Urinary bladder (tissue), 4 donors: ENCODE results near the gene SNTN. TPM values are rescaled to one million over a fixed set of nuclear protein-coding genes. Genes with fewer than 3 reads are reported as not detected.
A peak's percentile ranks its signal among the peaks of the same experiment; 100 is the strongest.

ENCODE experiments used
- DNase-seq: peaks from one replicate; pipeline ENCODE4 v3.0.0-alpha.2; 2015; ENCODE audit errors: extremely low spot score
- H3K27ac ChIP-seq: one replicate; pipeline ENCODE4 v1.5.1; 2013; ENCODE audit warnings: low read depth, mild to moderate bottlenecking, moderate library complexity
- H3K36me3 ChIP-seq: one replicate; pipeline ENCODE4 v1.6.1; 2013; ENCODE audit warnings: mild to moderate bottlenecking, moderate library complexity; ENCODE audit not compliant: insufficient read depth
- H3K4me1 ChIP-seq: one replicate; pipeline ENCODE4 v1.6.1; 2013; ENCODE audit warnings: mild to moderate bottlenecking, moderate library complexity; ENCODE audit not compliant: insufficient read depth
- H3K4me3 ChIP-seq: one replicate; pipeline ENCODE4 v1.5.1; 2013; ENCODE audit warnings: low read depth, low read length
- WGBS: extraction: QIAGEN DNeasy Blood & Tissue Kit; methylation state at CpG from one replicate; pipeline ENCODE4 v1.1.7; 2013; 5-methylcytosine and 5-hydroxymethylcytosine counted together
- polyA plus RNA-seq: library from polyadenylated mRNA; stranded (reverse); fragments of 200-250 nt; gene quantifications from one replicate; pipeline ENCODE4 v1.2.3, GENCODE V29; 2013
- total RNA-seq: library from RNA; depleted of rRNA; stranded (reverse); fragments of >200 nt; gene quantifications from one replicate; pipeline ENCODE4 v1.2.3, GENCODE V29; 2014
- donor health status: healthy with polysubstance abuse.
- donor health status: healthy.

The SNTN gene
- total RNA-seq (not detected), polyA plus RNA-seq (not detected)

DNA sequence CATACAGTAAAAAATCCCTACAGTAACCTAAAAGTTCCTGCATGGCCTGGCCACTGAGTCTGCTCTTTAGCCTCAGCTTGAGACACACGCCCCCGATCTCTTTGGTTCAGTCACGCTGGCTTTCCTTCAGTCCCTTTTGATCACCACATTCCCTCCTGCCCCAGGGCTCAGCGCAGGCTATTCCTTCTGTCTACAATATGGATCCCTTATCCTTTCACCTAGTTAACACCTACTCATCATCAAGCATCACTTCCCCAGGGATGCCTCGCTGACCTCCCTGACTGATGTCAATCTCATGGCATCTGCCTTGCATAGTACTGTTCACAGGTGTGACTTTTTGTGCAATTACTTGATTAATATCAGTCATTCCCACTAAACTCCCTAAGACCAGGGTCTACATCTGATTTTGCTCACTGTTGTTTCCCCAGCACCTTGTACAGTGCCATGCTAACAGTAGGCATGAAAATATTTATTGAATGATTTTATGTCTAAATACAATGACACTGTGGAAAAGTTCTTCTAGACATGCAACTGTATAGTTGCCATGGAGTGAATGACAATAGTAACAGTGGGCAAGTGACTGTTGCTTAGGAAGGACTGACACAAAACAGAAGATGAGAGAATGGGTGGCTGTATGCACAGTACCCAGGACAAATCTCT lies at the start of gene SNTN:
Gene SNTN (plus strand): TSS at position 610 of the 660 bp plus-strand sequence. CDS start 13 bp downstream, at position 623.
- 72% methylated on average over 5 of the region's 5 CpGs for WGBS
- H3K27ac ChIP-seq: no peak within 1 kb of the TSS

DNA sequence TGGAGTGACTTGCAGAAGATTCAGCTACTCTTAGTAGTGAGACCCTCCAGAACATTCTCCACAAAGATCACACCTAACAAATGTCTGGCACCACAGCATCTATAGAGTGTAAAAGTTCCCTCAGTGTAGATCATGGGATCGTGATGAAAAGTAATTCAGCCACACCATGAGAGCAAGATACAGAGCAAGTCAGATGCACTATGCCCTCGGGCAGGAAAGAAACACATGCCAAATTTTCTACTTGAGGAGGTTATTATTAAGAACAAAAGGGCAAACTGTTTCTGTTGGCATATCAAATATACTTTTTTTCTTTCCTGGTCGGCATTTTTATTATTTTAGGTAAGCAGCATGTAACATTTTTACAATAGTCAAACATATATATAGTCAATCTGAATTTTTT lies 44.8 kb upstream of the SNTN start:
- Histone ChIP-seq H3K36me3 (no peaks in the 10 kb centered on the region), H3K4me3 (no peak overlapping the region), H3K4me1 (no peaks in the 10 kb centered on the region), H3K27ac (no peak overlapping the region)
- DNase-seq: no peak
- WGBS: 61% methylated on average over 3 of the region's 3 CpGs

More for the DNA sequence above, at the start of gene SNTN:
- Histone ChIP-seq H3K4me3 (no peak within 1 kb of the TSS), H3K4me1 (no peaks in the 10 kb centered on the region), H3K36me3 (no peaks in the 10 kb centered on the region)
- no peak for DNase-seq

DNA sequence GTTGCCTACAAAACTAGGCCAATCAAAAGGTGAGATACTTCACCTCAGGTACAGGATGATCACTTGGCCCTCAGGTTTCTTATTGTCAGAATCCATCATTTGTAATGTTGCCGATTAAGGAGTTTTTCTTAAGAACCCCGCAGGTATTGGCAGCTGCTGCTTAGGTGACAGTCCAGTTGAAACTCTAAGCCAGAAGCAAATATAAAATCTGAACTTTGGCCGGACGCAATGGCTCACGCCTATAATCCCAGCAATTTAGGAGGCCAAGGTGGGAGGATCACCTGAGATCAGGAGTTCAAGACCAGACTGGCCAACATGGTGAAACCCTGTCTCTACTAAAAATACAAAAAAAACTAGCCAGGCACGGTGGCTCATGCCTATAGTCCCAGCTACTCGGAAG lies 43.1 kb upstream of the SNTN start:
- Histone ChIP-seq H3K4me1 (no peaks in the 10 kb centered on the region), H3K27ac (no peak overlapping the region), H3K4me3 (no peak overlapping the region), H3K36me3 (no peaks in the 10 kb centered on the region)
- 87% methylated on average over 7 of the region's 7 CpGs for WGBS
- no peak for DNase-seq

DNA sequence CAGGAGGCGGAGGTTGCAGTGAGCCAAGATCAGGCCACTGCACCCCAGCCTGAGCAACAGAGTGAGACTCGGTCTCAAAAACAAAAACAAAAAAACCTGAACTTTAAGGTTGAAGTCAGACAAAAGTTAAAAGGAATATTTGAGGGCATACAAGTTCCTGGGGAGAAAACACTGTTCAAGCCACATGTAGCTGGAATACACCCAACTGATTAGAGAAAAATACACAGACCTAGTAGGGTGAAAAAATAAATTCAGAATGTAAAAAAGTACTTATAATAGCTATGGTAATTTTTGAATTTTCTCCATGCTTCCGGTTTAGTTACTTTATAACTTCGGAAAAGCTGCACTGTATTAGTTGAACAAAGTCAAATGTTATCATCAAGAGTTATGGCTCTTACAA lies 42.6 kb upstream of the SNTN start:
- no peaks in the 10 kb centered on the region for H3K36me3 ChIP-seq
- H3K27ac ChIP-seq: no peak overlapping the region
- no peak overlapping the region for H3K4me3 ChIP-seq
- 89% methylated on average over 4 of the region's 4 CpGs for WGBS
- no peak for DNase-seq
- H3K4me1 ChIP-seq: no peaks in the 10 kb centered on the region

DNA sequence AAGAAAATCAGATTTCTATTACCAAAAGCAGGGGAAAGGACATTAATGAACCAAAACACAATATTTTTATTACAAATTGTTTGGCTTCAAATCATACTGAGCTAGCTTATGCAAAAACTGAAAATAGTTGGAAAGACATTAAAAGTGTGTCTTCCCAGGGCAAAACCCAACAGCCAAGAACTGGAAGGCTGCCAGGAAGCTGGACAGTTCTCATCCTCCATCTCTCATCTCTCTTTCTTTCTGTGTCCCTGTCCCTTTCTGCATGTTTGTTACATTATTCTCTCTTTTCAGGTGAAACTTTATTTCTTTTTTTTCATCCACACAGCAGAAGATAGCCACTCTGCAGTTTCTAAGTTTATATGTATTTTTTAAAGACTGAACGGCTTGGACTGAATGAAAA lies 41.1 kb upstream of the SNTN start:
- H3K27ac ChIP-seq: no peak overlapping the region
- DNase-seq: no peak
- H3K4me3 ChIP-seq: no peak overlapping the region
- 87% methylated on average over 1 of the region's 1 CpG for WGBS
- no peaks in the 10 kb centered on the region for H3K4me1 ChIP-seq
- no peaks in the 10 kb centered on the region for H3K36me3 ChIP-seq

DNA sequence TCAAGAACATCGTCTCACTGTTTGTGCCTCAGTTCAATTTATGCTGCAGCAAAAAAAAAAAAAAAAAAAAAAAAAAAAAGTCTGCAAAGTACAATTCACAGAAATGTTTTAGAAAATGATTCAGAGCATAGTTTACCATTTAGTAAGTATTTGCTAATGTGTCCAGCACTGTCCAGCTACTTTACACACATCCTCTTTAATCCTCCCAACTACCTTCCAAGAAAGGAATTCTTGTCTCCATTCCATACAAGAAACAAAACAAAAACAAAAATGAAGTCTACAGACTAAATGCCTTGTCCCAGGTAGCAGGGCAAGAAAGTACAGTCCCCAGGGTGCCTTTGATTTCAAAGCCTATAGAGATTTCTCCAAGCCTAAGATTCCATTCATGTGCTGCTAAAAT lies 38.9 kb upstream of the SNTN start:
- H3K27ac ChIP-seq: no peak overlapping the region
- no peaks in the 10 kb centered on the region for H3K4me1 ChIP-seq
- H3K4me3 ChIP-seq: no peak overlapping the region
- no peaks in the 10 kb centered on the region for H3K36me3 ChIP-seq
- no peak for DNase-seq
- 87% methylated on average over 1 of the region's 1 CpG for WGBS

DNA sequence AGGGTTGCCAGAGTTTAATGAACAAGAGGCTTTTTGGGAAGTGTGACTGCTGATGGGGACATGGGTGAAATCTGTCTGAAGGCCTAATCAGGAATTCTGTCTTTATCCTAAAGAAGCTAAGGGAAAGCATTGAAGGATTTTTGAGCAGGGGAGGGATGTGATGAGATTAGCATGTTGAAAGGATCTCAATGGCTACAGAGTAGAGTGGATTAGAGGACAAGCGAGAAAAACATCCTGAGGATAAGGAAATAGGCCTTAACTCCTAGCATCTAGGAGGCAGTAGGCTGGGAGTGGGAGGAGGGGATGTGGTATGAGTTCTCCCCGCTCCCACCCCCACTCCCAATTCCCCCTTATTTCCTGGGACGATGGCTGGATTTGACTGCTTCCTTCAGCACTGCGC lies 35.1 kb upstream of the SNTN start:
- 55% methylated on average over 4 of the region's 4 CpGs for WGBS
- Histone ChIP-seq H3K4me3 (no peak overlapping the region), H3K4me1 (no peaks in the 10 kb centered on the region), H3K36me3 (no peaks in the 10 kb centered on the region), H3K27ac (no peak overlapping the region)
- no peak for DNase-seq

DNA sequence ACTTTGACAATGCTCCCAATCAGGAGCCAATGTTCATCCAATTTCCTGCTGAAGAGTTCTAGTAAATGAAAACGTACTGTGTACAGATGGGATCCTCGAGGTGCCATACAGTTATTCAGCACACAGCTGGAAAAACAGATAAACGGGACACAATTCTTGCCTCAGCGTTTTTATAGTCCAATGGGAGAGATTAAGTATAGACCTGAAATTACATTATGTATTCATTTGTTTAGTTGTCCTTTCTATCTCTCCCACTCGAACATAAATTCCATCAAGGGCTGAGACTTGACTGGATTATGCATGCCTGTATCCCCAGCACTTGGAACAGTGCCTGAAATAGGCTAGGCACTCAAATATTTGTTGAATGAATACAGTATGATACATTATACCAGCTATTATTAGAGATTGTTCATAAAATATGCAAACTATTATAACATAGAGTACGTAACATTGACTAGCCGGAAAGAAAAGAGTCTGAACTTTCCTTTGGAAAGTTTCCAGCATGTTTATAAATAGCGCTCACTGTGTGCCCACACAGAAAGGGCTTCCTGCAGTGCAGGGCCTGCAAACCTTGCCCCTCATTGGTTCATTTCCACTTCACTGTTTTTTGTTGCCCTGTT lies 27.4 kb upstream of the SNTN start:
- 17% methylated on average over 8 of the region's 8 CpGs for WGBS
- Histone ChIP-seq H3K27ac (no peak overlapping the region), H3K4me3 (no peak overlapping the region), H3K36me3 (no peaks in the 10 kb centered on the region), H3K4me1 (no peaks in the 10 kb centered on the region)
- peak; percentile 8 for DNase-seq

DNA sequence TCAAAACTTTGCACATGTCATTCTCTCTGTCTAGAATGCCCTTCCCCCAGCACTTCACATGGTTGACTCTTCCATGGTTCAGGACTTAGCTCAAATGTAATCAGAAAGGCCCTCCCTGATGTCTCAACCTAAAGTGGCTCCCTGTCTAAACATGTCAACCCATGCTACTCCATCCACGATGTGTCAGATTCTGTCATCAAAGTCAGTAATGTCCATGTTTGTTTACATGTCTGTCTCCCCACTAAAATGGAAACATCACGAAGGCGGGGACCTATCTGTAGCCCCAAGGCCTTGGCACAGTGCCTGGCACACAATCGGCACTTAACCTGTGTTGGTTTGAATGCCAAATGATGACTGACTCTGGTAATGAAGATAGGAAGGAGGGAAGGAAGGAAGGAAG lies 20.8 kb upstream of the SNTN start:
- WGBS: 84% methylated on average over 4 of the region's 4 CpGs

DNA sequence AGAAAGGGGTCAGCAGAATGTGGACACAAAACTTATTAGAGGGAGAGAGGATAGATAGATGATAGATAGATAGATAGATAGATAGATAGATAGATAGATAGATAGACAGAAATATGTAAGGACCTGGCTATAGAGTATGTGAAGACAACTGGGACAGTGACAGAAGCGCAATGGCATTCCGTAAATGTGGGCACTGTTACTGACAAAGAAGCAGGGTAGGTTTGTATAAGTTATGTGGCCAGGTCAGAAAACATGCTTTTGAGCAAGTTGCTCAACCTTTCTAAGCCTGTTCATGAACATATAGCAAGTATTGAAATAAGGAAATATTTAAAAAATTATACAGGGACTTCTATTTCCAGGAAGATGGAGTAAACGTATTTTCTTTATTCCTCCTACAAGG lies 17.3 kb upstream of the SNTN start:
- no peak overlapping the region for H3K4me3 ChIP-seq
- H3K4me1 ChIP-seq: no peaks in the 10 kb centered on the region
- 91% methylated on average over 3 of the region's 3 CpGs for WGBS
- DNase-seq: no peak
- H3K27ac ChIP-seq: no peak overlapping the region
- no peaks in the 10 kb centered on the region for H3K36me3 ChIP-seq

More for the DNA sequence above, 20.8 kb upstream of the SNTN start:
- Histone ChIP-seq H3K4me3 (no peak overlapping the region), H3K4me1 (no peaks in the 10 kb centered on the region), H3K27ac (no peak overlapping the region), H3K36me3 (no peaks in the 10 kb centered on the region)
- no peak for DNase-seq

DNA sequence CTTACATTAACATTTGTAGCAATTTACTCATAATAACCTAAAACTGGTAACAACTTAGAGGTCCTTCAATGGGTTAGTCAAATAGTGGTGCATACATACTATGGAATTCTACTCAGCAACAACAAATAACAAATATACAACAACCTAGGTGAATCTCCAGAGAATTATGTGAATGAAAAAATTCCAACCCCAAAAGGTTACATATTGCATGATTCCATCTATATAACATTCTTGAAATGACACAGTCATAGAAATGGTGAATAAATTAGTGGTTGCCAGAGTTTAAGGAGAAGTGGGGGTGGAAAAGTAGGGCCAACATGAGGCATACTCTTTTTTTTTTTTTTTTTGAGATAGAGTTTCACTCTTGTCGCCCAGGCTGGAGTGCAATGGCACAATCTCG lies 12.7 kb upstream of the SNTN start:
- Histone ChIP-seq H3K27ac (no peak overlapping the region), H3K36me3 (no peaks in the 10 kb centered on the region), H3K4me3 (no peak overlapping the region), H3K4me1 (no peaks in the 10 kb centered on the region)
- WGBS: 84% methylated on average over 2 of the region's 2 CpGs
- no peak for DNase-seq

DNA sequence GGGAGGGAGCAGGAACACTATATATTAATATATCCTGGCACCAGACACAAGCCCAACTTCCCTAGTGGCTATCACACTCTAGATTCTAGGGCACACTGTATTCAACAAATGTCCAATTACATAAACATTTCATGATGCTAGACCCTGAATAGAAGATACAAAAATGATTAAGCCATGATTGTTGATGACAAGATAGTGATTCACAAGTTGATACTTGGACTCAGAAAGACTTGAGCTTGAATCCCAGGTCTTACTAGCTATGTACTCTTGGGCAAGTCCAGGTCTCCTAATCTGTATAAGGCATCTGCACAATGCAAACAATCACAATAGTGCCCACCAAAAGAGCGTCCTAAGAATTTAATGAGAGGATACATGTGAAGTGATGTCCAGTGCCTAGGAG lies 10.0 kb upstream of the SNTN start:
- WGBS: 16% methylated on average over 1 of the region's 1 CpG
- Histone ChIP-seq H3K36me3 (no peaks in the 10 kb centered on the region), H3K27ac (no peak overlapping the region), H3K4me1 (no peaks in the 10 kb centered on the region), H3K4me3 (no peak overlapping the region)
- DNase-seq: no peak

DNA sequence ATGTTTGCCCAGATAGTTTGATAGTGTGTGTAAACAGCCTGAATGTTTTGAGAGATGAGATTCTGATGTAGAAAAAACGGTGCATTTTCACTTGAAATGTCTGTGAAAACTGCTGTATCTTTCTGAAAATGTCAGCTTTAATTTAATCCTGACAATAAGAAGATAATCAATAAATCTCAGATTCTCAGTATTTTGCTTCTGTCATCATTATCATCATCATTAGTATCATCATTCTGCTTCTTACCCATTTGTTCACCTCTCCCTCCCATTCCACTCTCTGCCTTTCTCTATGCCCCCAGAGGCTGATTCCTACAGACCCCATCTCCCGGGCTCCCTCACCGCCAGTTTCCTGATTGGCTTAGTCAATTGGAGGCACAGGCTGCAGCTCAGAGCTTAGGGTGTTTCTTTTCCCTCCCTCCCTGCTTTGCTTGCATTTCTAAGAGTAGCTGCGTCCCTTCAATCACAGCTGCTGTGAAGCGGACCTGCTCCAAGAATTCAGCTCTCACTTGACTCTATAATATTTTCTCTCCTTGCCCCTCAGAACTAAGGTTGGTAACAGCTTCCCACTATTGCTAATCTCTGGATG lies 8.2 kb upstream of the SNTN start:
- WGBS: 65% methylated on average over 5 of the region's 5 CpGs
- DNase-seq: no peak
- H3K27ac ChIP-seq: no peak overlapping the region
- no peaks in the 10 kb centered on the region for H3K4me1 ChIP-seq
- H3K36me3 ChIP-seq: no peaks in the 10 kb centered on the region
- no peak overlapping the region for H3K4me3 ChIP-seq
